A172 (cell line): ENCODE measurements around the gene CLTB. TPM values are rescaled to one million over a fixed set of nuclear protein-coding genes. Genes with fewer than 3 reads are reported as not detected.
"Not testable (repeated sequence)": the region's sequence is repeated elsewhere in the genome, so short reads cannot be mapped to it uniquely, and the experiment has no call there.

ENCODE experiments used
- DNase-seq: peaks from one replicate; pipeline ENCODE4 v3.0.0-alpha.2; 2015; ENCODE audit warnings: low spot score
- total RNA-seq: library from RNA; depleted of rRNA; stranded (reverse); fragments of >200 nt; shearing (Covaris generic); gene quantifications from 2 replicates; pipeline ENCODE4 v1.2.3, GENCODE V29; 2014

CLTB gene
- total RNA-seq, 1 experiment from 2014 or later: 193 TPM

- peak; percentile 44 for DNase-seq
Measured at GRCh38 chr5:176427971-176428370, 11.6 kb upstream of the CLTB start.

- DNase-seq: no peak
Measured at GRCh38 chr5:176426876-176427275, 10.5 kb upstream of the CLTB start.

GRCh38 chr5:176425791-176426190 lies 9.5 kb upstream of the CLTB start:
- DNase-seq: no peak

GRCh38 chr5:176425138-176425537 lies 8.8 kb upstream of the CLTB start:
- peak; percentile 44 for DNase-seq

- no peak for DNase-seq
Measured at GRCh38 chr5:176424181-176424580, 7.8 kb upstream of the CLTB start.

- DNase-seq: no peak
Measured at GRCh38 chr5:176420972-176421544, 4.7 kb upstream of the CLTB start.

GRCh38 chr5:176420086-176420485 lies 3.7 kb upstream of the CLTB start:
- no peak for DNase-seq

- DNase-seq: no peak
Measured at GRCh38 chr5:176418251-176418650, 1.9 kb upstream of the CLTB start.

GRCh38 chr5:176416965-176417364 lies 626 bp upstream of the CLTB start:
- DNase-seq: no peak

GRCh38 chr5:176415240-176415951 lies 943 bp downstream of the CLTB start:
- no peak for DNase-seq

- no peak for DNase-seq
Measured at GRCh38 chr5:176414704-176415103, 1.6 kb downstream of the CLTB start.

GRCh38 chr5:176413709-176414191 lies 2.6 kb downstream of the CLTB start:
- no peak for DNase-seq

GRCh38 chr5:176413255-176413565 lies 3.1 kb downstream of the CLTB start:
- no peak for DNase-seq

- no peak for DNase-seq
Measured at GRCh38 chr5:176412517-176413254, 3.7 kb downstream of the CLTB start.

- DNase-seq: peak; percentile 22
Measured at GRCh38 chr5:176410486-176411180, 5.7 kb downstream of the CLTB start.

- no peak for DNase-seq
Measured at GRCh38 chr5:176409765-176410164, 6.6 kb downstream of the CLTB start.

- DNase-seq: no peak
Measured at GRCh38 chr5:176408590-176408989, 7.7 kb downstream of the CLTB start.

GRCh38 chr5:176408252-176408573 lies 8.1 kb downstream of the CLTB start:
- DNase-seq: not testable (repeated sequence)

- no peak for DNase-seq
Measured at GRCh38 chr5:176407456-176408251, 8.7 kb downstream of the CLTB start.

GRCh38 chr5:176406436-176407052 lies 9.8 kb downstream of the CLTB start:
- no peak for DNase-seq
